Parathyroid adenoma (tissue), 2 donors: Measurements from ENCODE around the gene FBXO7.

Experiments used
- H2AFZ ChIP-seq: fragments of 300-600 bp; sonication (generic); one replicate; pipeline ENCODE4 v1.7.0; 2017; ENCODE audit warnings: antibody characterized with exemption, mild to moderate bottlenecking
- H3K27ac ChIP-seq: fragments of 300-600 bp; sonication (generic); one replicate; pipeline ENCODE4 v1.7.0; 2017
- H3K27me3 ChIP-seq: fragments of 300-600 bp; sonication (generic); one replicate; pipeline ENCODE4 v1.7.0; 2017; ENCODE audit warnings: low read length; ENCODE audit not compliant: control insufficient read depth, insufficient read depth
- H3K36me3 ChIP-seq: fragments of 300-600 bp; sonication (generic); one replicate; pipeline ENCODE4 v1.7.0; 2017; ENCODE audit warnings: low read length; ENCODE audit not compliant: control insufficient read depth, insufficient read depth
- H3K4me1 ChIP-seq: fragments of 300-600 bp; sonication (generic); one replicate; pipeline ENCODE4 v1.7.0; 2017; ENCODE audit warnings: control low read depth
- H3K4me2 ChIP-seq: fragments of 300-600 bp; sonication (generic); one replicate; pipeline ENCODE4 v1.7.0; 2017; ENCODE audit warnings: low read length
- H3K4me3 ChIP-seq: fragments of 300-600 bp; sonication (generic); one replicate; pipeline ENCODE4 v1.7.0; 2017; ENCODE audit warnings: low read depth, low read length
- H3K79me2 ChIP-seq: fragments of 300-600 bp; sonication (generic); one replicate; pipeline ENCODE4 v1.7.0; 2017; ENCODE audit warnings: control low read depth
- H3K9ac ChIP-seq: fragments of 300-600 bp; sonication (generic); one replicate; pipeline ENCODE4 v1.7.0; 2017; ENCODE audit warnings: mild to moderate bottlenecking
- H3K9me3 ChIP-seq: fragments of 300-600 bp; sonication (generic); one replicate; pipeline ENCODE4 v1.7.0; 2017; ENCODE audit warnings: low read length; ENCODE audit not compliant: control insufficient read depth
- CTCF ChIP-seq: fragments of 300-600 bp; sonication (generic); IDR thresholded peaks from one replicate; pipeline ENCODE4 v1.7.0; 2017; ENCODE audit warnings: antibody characterized with exemption, mild to moderate bottlenecking
- donor health status: primary hyperparathyroidism.

The FBXO7 gene

GRCh38 chr22:32535531-32536190, 61.0 kb downstream of the FBXO7 start:
- no peak for TF ChIP-seq CTCF
- no peak overlapping the region for H2AFZ ChIP-seq
- no peak overlapping the region for H3K4me2 ChIP-seq
- H3K9ac ChIP-seq, result no peak overlapping the region
- H3K4me1 ChIP-seq, result no peaks in the 10 kb centered on the region
- H3K9me3 ChIP-seq, result no peaks in the 10 kb centered on the region
- H3K27ac ChIP-seq, result no peak overlapping the region
- no peaks in the 10 kb centered on the region for H3K79me2 ChIP-seq
- H3K4me3 ChIP-seq, result no peak overlapping the region
- no peaks in the 10 kb centered on the region for H3K27me3 ChIP-seq
- H3K36me3 ChIP-seq, result no peaks in the 10 kb centered on the region

GRCh38 chr22:32536352-32536751, 61.7 kb downstream of the FBXO7 start:
- no peaks in the 10 kb centered on the region for H3K4me1 ChIP-seq

GRCh38 chr22:32538521-32538920, 63.9 kb downstream of the FBXO7 start:
- Histone ChIP-seq H3K4me2 (no peak overlapping the region), H3K9me3 (no peaks in the 10 kb centered on the region), H3K27ac (no peak overlapping the region), H2AFZ (no peak overlapping the region), H3K27me3 (no peaks in the 10 kb centered on the region), H3K79me2 (no peaks in the 10 kb centered on the region), H3K9ac (no peak overlapping the region), H3K4me3 (no peak overlapping the region), H3K4me1 (no peaks in the 10 kb centered on the region), H3K36me3 (no peaks in the 10 kb centered on the region)
- TF ChIP-seq CTCF, result no peak

More at GRCh38 chr22:32536352-32536751, 61.7 kb downstream of the FBXO7 start:
- H3K27me3 ChIP-seq, result no peaks in the 10 kb centered on the region
- H3K79me2 ChIP-seq, result no peaks in the 10 kb centered on the region
- no peak overlapping the region for H2AFZ ChIP-seq
- no peak for TF ChIP-seq CTCF
- H3K9me3 ChIP-seq, result no peaks in the 10 kb centered on the region
- no peak overlapping the region for H3K9ac ChIP-seq
- no peak overlapping the region for H3K4me3 ChIP-seq
- H3K27ac ChIP-seq, result no peak overlapping the region
- H3K4me2 ChIP-seq, result no peak overlapping the region
- no peaks in the 10 kb centered on the region for H3K36me3 ChIP-seq

GRCh38 chr22:32539631-32540421, 65.2 kb downstream of the FBXO7 start:
- Histone ChIP-seq H3K4me1 (no peaks in the 10 kb centered on the region), H2AFZ (no peak overlapping the region), H3K9ac (no peak overlapping the region), H3K4me2 (no peak overlapping the region), H3K9me3 (no peaks in the 10 kb centered on the region), H3K4me3 (no peak overlapping the region), H3K27ac (no peak overlapping the region), H3K79me2 (no peaks in the 10 kb centered on the region), H3K27me3 (no peaks in the 10 kb centered on the region), H3K36me3 (no peaks in the 10 kb centered on the region)
- no peak for TF ChIP-seq CTCF
